Measurements from ENCODE around the gene SNX8.

Gene SNX8

DNA sequence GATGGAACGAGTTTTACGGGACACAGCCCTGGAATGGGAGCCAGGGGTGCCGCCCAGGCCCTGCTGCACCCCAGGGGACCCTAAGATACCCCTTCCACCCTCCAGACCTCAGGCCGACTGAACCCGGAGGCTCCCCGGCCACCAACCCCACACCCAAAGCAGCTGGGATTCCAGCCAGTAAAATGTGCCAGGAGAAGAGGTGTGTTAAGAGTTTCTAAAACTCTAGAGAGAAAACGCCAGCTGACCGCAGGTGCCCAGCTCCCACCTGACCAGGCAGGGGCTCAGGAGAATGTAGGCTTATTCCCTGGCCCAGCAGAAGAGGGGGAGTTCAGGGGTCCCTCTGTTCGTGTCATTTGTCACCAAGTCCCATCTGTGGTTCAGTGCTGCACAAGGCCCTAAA, 54.8 kb downstream of the SNX8 start:
- DNase-seq = no peak

DNA sequence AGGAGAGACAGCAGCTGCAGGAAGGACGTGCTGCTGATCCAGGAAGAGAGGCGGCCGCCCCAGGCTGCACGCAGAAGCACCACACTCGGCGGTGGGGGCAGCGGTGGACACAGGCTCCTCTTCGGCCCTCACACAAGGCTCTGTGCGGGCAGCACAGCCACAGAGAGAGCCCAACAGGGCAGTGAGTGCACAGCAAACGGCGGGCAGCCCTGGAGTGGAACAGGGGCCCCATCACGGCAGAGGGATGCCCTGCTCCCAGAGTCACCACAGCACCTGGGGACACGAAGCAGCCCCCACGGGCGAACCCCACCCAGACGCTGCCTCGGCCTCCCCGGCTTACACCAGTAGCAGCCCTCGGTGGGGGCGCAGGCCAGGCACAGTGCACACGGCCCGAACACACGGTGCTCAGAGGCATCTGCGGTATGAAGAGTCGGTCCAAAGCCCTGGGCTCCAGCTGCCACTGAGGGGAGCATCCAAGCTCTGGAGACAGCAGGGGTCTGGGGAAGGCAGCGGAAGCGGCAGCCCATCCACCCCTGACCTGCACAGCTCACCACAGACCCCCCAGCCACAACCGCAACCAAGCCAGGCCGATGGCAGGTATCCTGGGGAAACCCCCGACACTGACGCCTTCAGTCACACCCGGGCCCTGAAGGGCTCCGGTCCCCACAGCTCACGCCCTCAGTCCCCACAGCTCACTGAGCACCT, 55.4 kb downstream of the SNX8 start:
- DNase-seq = no peak

- DNase-seq = no peak
Observed at GRCh38 chr7:2257651-2258050, 56.6 kb downstream of the SNX8 start.

DNA sequence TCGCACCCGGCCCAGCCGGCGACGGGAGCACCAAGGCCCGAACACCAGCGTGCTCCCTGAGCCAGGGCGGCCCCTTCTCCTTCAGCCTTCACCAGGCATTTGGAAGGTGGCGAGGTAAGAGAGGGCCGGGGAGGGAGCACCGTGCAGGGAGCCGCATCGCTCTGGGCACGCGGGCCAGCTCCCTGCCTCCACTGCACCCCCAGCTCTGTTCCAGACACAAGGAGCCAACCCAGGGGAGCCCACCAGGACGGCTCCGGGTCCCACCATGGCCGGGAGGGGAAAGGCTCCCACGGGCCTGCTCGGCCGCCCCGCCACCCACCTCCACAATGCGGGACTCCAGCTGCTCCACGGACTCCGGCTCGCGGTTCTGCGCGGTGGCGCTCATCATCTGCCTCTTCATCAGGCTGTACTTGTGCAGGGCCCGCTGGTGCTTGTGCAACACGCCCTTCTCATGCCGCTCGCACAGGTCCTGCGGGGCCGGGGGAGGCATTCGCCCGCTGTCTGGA, 57.1 kb downstream of the SNX8 start:
- no peak for DNase-seq

DNA sequence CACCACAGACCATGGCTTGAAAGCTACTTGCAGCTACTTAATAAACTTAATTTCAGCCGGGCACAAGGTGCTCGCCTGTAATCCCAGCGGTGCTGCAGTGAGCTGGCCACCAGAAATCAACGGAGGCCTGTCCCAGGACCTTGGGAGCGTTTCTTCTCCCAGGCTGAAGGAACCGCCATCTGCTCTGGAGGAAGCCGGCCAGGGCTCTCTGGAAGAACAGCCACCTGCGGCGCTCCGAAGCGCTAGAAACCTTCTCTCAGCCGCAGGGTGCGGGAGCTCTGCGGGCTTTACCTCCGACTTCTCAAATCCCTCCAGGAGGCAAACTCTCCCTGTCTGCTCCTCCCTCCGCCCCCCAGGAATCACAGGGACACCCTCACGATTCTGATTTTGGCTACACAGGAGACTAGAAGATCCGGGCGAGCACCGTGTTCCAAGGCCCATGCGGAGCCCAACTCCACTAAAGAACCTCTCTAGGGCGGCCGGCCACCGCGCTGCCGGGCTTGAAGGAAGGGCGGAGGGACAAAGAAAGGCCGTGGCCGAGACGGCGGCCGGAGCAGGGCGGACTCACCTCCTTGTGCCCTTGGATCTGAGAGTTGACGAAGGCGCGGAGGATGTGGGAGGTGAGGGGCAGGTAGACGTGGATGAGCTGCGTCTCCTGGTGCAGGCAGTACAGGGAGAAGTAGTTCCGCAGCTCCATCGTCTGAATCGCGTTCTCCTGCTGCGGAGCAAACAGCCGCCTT, 57.8 kb downstream of the SNX8 start:
- DNase-seq = no peak

GRCh38 chr7:2255145-2256139, 58.8 kb downstream of the SNX8 start:
- no peak for DNase-seq

DNA sequence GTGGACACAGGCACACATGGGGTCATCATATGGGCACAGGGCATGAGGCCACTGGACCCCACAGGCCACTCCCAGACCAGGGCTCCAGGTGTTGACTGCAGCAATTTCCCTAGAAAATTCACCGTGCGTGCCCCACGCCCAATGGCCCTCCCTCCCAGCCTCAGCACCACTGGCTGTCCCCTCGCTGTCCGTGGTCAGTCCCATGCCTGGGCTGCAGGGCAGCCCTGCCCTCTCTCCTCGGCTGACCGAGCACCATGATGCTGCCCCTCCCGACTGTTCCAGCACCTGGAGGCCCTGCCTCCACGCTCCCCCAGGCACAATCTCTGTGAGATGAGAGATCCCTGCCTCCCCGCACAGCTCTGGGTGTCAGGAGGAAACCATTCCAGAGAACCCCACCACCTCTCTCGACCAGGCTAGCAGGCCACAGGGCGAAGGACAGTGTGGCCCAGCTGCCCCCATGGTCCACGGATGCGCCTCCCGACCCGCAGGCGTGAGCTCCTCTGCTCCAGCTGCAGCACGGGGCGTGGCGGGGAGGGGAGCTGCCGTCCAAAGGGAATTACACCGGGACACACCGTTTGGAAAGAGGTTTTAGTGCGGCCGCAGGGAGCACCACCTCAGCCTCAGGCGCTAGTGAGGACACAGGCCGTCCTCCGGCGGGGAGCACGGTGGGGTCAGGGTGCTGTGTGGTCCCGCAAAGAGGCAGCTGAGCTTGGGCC, 59.7 kb downstream of the SNX8 start:
- DNase-seq = no peak

GRCh38 chr7:2253525-2254244, 60.6 kb downstream of the SNX8 start:
- DNase-seq = no peak

GRCh38 chr7:2253021-2253420, 61.2 kb downstream of the SNX8 start:
- DNase-seq = no peak

DNA sequence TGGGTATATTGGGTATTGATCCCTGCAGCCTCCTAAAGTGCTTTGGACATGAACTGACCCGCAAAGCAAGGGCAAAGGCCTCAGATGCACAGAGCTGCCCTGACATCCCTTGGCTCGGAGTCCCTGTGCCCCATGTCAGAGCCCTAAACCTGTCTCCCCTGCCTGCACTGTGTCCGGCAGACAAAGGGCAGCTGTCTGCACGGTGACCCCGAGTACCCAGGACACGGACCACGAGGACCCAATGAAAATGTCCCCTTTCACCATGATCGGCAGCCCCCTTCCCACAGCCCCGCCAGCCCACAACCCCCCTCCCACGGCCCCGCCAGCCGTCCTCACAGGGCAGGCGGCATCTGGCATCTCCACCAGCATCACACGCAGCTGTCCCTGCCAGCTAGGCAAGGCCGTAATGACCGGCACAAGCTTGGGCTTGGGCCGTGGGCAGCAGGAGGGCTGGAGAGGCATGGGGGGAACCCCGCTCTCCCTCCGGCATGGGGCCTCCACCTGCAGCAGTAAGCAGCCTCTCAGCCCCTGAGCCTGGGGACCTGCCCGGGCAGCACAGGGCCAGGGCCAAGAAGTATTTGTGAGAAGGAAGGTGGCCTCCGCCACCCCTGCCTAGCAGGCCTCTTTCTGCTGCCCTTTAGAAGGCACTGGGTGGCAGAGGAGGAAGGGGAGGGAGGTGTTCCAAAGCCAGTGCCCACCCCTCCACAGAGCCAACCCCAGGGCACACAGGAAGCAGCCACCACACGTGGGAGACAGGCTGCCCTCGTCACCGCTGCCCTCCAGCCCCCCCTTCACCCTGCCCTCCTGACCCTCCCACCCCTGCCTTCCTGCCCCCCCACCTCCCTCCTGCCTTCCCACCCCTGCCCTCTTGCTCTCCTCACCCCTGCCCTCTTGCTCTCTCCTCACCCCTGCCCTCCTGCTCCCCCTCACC, 62.1 kb downstream of the SNX8 start:
- DNase-seq = no peak

DNA sequence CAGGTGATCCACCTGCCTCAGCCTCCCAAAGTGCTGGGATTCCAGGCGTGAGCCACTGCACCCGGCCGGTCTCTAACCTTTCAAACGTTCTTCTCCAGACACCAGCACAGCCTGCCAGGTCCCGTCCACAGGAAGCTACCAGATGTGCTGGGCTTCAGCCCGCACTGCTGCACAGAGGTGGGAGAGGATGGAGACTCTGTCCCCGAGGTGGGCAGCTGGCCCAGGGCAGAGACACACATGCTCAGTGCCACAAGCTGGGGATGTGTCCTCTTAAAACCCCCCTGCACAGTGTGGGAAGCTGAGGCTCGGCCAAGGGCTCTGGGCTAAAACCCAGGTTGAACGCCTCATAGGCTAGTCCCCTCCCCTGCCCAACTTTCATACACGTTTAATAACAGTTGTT, 62.9 kb downstream of the SNX8 start:
- no peak for DNase-seq

- DNase-seq = no peak
Observed at GRCh38 chr7:2249744-2250323, 64.4 kb downstream of the SNX8 start.

GRCh38 chr7:2248984-2249694, 65.1 kb downstream of the SNX8 start:
- DNase-seq = peak; percentile 83 to 88

DNA sequence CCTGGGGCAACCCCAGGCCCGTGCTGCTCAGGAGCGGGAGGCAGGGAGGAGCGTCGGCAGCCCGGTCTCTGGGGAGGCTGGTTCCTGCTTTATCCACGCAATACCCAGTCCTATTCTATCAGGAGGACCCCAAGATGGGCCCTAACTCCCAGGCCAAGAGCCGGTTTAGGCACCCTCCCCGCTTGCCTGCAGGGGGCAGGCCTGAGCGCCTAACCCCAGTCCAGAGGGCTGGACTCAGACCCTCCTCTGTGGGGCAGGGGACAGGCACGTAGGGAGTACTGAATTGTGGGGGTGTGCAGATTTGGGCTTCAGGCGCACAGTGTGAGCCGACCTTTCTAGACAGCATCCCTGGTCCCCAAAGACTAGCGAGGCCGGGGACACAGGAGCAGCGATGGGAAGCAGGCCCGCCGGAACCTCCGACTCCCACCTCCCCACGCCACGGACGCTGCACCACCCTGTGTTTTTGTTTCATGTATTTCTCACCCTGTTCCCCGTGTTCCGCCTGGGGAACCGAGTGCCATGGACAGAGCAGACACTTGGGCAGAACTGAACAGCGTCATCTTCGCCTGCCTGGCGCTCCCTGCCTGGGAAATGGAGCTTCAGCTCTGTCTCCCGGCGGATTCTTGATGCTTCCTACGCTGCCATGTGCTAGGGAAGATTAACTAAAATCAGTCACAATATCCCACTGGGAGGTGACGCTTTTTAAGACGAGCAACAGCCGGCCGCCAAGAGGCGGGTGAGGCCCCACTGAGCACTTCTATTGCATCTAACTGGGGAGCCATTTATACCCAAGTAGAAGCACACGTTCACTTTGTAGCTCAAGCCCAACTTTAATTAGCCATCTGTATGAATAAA, 66.9 kb downstream of the SNX8 start:
- no peak for DNase-seq

GRCh38 chr7:2245883-2246675, 68.2 kb downstream of the SNX8 start:
- DNase-seq = no peak

- DNase-seq = no peak
Observed at GRCh38 chr7:2244404-2244995, 69.7 kb downstream of the SNX8 start.

GRCh38 chr7:2243458-2243857, 70.8 kb downstream of the SNX8 start:
- DNase-seq = no peak
